ENCODE results near the gene ARHGAP8. TPM values are rescaled to one million over a fixed set of nuclear protein-coding genes. Genes with fewer than 3 reads are reported as not detected.

Gene ARHGAP8
- total and polyA plus RNA-seq, 2 of the 13 experiments (the other 11 are each of a cell fraction or from before 2014, with no cell fraction given), result 0.07 TPM; not detected in 1

GRCh38 chr22:44711241-44711560, 41.2 kb upstream of the ARHGAP8 start:
- peaks cover 5% of the 10 kb centered on the region; the same call in 1 of the 2 replicates for H4K20me1 ChIP-seq (ENCODE audit: insufficient read depth, low read length)
- peaks cover 6% of the 10 kb centered on the region for H3K79me2 ChIP-seq (ENCODE audit: insufficient read depth, low read length)
- ATAC-seq (peak; percentile 16), DNase-seq (ENCODE audit: low spot score) (no peak), FAIRE-seq (no peak)
- H3K4me2 ChIP-seq (ENCODE audit: low read depth, low read length), result no peak overlapping the region
- ChIA-PET CTCF (ENCODE audit: low intra/inter-chr PET ratio, low total read pairs) (no interaction called here), POLR2A (interaction anchor here (0.8 kb wide), 1 partner anchor 9 kb away, joined by 3 read pairs; the partner anchor contains the start of gene PRR5)
- H3K36me3 ChIP-seq (replicated peaks in 1 of 2; ENCODE audit: control insufficient read depth in 1 of 2, insufficient read depth in 2 of 2, low read length in 2 of 2), result peaks cover 3 to 13% of the 10 kb centered on the region in 2 experiments; a peak in 4 of 5 replicates
- no peaks in the 10 kb centered on the region for H3K27me3 ChIP-seq (ENCODE audit: control insufficient read depth in 1 of 2, insufficient read depth in 2 of 2, low read length in 2 of 2)
- H3K4me1 ChIP-seq (ENCODE audit: insufficient read depth, low read length), result peaks cover 35% of the 10 kb centered on the region
- no peaks in the 10 kb centered on the region for H3K9me3 ChIP-seq (ENCODE audit: low read length)
- no peak overlapping the region for H3K4me3 ChIP-seq (replicated peaks in 1 of 3; ENCODE audit: insufficient read depth in 1 of 3, low read depth in 2 of 3, low read length in 3 of 3)
- BruUV-seq (replicated peaks), result no TSS peak
- no peak overlapping the region for H3K9ac ChIP-seq (ENCODE audit: insufficient read depth, low read depth, low read length)
- no peak overlapping the region for H3K27ac ChIP-seq (ENCODE audit: extremely low read length, insufficient read depth, low read length)
- in situ Hi-C loops (cut with HindIII; ENCODE audit: extremely low pct_ligation_motif_present, low pct_unique_long_range_greater_than_20kb) (no loop called here), intact Hi-C loops (cut with micrococcal nuclease; ENCODE audit: unreplicated experiment) (no loop called here)
- TF ChIP-seq ZSCAN20 (CRISPR knock-in tag; IDR thresholded peaks at IDR 0.05; ENCODE audit: borderline replicate concordance) (no peak), ZNF530 (CRISPR knock-in tag; IDR thresholded peaks at IDR 0.05; ENCODE audit: low read depth) (no peak), ZNF563 (CRISPR knock-in tag; IDR thresholded peaks at IDR 0.05) (no peak), ZSCAN21 (CRISPR knock-in tag; IDR thresholded peaks at IDR 0.05; ENCODE audit: borderline replicate concordance) (no peak), TEAD3 (CRISPR knock-in tag; optimal IDR thresholded peaks at IDR 0.05; ENCODE audit: borderline replicate concordance) (no peak), ZNF879 (CRISPR knock-in tag; IDR thresholded peaks at IDR 0.05) (no peak), ZKSCAN8 (CRISPR knock-in tag; IDR thresholded peaks at IDR 0.05; ENCODE audit: borderline replicate concordance) (no peak), MEIS2 (CRISPR knock-in tag; IDR thresholded peaks at IDR 0.05) (no peak), STAG1 (CRISPR knock-in tag; IDR thresholded peaks at IDR 0.05) (no peak)
- 94% methylated on average over 4 of the region's 4 CpGs for WGBS (ENCODE audit: low lambda C conversion rate)
- H2AFZ ChIP-seq (ENCODE audit: low read length), result no peak overlapping the region
